Erythroblast (primary cell): ENCODE results near the gene ARL15.

Source experiments
- GATA1 ChIP-seq: IDR thresholded peaks from 2 replicates; pipeline ENCODE4 v1.6.1; 2011; ENCODE audit warnings: low read depth, mild to moderate bottlenecking, control low read depth, low read length, moderate library complexity
- POLR2A ChIP-seq: IDR thresholded peaks from 2 replicates; pipeline ENCODE4 v1.6.1; 2011; ENCODE audit warnings: mild to moderate bottlenecking, low read length

DNA sequence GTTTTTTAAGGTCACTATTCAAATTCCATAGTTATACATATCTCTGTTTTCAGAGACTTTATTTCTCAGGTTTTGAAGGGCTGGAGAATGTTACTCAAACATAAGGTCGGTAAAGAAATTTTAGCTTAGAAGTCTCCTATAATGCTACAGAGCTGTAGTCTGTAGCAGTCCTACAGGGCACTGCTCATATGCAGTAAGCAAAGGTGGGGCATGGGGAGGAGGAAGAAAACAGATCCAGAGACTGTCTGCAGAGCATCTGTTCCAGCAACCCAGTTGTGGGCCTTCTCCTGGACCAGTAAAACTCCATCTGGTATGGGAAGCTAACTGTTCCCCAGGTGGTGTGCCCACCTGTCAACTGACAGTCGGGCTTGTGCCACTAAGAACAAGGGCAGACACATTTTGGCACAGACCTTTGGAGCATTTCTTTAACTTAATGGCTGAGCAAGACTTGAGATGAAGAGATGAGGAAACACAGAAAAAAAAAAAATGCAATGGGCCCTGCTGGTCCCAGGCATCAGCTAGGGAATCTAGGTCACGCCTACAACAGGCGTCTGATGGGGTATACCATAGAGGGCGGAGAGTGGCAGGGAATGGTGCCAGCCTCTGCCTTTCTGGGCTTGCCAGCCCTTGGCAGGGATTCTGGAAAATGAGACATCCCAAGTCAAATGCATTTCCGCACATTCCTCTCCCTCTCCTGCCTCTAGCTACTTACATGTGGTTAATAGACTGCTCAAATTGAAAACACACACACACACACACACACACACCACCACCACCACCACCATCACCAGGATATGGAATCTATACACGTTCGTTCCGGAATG lies 218.9 kb downstream of the ARL15 start:
- TF ChIP-seq POLR2A (no peak), GATA1 (no peak)
